HG03565 (cell line): ENCODE data around the gene IRGC.

ENCODE experiments used
- ATAC-seq: cut with Tn5 transposase; IDR thresholded peaks from one replicate; pipeline ENCODE4 v1.9.1; 2021; ENCODE audit warnings: mild to moderate bottlenecking, moderate library complexity; ENCODE audit not compliant: unreplicated experiment

Gene IRGC

DNA sequence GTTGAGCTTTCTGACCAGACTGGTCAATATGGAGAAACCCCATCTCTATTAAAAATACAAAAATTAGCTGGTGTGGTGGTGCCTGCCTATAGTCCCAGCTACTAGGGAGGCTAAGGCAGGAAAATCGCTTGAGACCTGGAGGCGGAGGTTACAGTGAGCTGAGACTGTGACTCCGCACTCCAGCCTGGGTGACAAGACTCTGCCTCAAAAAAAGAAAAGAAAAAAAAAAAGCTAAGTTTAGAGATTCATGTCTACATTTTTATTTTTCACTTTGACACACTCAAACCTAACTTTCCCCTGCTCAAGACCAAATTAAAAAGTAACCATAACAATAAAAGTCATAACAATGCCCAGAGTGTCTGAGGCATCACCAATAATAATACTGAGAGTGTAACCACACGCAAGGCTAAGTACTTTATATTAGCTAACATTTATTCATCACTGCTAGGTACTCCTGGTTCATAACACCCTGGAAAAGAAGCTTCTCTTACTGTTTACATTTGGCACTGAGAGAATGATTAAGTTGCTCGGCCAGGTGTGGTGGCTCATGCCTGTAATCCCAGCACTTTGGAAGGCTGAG lies 5.7 kb downstream of the IRGC start:
- ATAC-seq, result no peak

DNA sequence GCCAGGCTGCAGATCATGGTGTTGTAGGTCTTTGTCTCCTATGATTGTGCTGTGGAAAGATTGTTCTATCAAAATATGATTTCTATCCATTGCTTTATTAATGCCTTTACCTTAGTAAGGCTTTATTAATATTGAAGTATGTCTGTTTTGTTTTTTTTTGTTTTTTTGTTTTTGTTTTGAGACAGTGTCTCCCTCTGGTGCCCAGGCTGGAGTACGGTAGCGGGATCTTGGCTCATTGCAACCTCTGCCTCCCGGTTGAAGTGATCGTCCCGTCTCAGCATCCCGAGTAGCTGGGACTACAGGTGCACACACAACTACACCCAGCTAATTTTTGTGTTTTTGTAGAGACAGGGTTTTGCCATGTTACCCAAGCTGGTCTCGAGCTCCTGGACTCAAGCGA lies 7.7 kb downstream of the IRGC start:
- ATAC-seq, result no peak

DNA sequence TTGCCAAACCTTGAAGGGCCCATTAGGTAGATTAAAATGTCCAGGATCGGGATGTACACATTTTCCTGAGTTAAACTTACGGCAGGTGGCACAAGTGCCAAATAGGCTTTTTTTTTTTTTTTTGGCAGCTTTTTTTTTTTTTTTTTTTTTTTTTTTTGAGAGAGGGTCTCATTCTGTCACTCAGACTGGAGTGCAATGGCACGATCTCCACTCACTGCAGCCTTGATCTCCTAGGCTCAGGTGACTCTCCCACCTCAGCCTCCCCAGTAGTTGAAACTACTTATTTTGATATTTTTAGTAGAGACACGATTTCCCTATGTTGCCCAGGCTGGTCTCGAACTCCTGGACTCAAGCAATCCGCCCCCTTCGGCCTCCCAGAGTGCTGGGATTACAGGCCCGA lies 9.0 kb downstream of the IRGC start:
- ATAC-seq, result no peak

DNA sequence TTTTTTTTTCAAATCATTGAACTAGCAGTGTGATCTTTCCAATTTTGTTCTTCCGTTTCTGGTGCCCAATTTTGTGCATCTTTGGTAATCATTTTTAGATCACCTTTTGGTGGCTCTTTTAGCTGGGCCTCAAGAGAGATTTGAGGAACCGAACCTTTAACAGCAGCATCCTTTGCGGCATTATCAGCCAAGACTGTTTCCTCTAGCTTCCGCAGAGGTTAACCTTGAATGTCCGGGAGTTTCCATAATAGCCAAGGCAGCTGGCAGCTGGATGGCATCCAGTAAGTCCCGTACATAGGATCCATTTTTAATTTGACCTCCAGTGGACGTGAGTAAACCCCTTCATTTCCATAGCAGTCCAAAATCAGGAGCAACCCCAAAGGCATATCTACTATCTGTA lies 9.6 kb downstream of the IRGC start:
- no peak for ATAC-seq

DNA sequence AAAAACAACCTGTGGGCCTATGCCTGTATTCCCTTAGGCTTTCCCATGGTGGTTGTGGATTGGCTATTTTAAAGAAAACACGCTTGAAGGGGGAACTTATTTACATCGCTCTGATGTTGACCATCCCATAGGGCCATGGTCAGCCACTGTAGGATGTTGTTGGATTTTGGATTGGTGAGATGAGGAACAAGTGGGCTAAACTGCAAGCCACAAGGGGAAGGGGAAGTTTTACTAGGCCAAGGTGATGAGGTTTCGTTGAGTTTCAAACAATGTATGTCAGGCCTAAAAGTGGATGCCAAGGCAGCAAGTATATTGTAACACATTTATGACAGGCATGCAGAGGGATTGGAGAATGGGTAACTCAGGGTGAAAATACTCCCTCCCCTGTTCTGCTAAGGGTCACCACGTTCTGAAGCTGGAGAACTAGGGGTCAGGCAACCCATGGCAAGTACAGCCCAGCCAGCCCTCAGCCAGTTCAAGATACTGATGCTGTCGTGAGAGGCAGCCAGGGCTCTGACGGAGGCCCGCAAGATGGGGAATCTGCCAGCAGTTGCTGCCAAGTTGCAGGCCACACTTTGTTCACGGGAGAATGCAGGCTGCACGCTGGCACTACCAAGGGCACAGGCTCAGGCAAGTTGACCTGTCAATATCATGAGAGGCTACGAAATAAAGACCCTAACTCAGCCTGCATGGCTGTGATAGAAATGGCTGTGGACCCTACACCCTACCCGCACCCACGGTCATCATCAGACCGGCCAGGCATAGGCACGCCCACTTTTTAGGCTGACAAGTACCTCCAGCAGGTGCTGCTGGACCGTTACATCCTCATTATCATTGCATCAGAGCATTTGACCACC lies 11.1 kb downstream of the IRGC start:
- no peak for ATAC-seq

DNA sequence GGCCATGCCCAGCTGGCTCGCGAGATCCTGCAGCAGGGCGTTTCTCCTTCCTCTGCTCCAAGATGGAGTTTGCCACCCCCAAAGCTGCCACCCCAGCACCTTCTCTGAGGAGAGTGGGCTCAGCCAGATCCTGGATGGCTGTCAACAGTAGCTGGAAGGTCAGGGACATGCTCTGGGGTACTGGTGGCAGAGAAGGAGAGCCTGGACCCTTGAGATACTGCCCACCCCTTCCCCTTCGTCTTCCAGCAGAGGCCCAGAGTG lies 11.6 kb downstream of the IRGC start:
- ATAC-seq, result no peak

DNA sequence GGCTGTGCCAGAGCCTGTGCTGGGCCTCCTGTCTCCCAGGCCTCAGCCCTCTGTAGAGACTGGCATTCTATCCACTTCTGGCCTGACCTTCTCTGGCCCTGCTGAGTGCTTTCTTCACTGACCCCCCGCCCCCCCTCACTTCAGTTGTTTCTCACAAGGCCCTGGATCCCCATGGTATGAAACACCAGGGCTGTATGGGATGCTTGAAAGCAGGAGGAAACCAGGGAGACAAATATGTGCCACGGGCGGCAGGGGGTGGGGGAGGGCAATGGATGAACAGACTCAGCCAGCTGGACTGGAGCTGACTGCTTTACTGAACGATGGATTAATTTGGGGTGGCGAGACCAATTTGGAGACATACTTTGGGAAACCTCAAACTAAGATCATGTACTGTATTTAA lies 14.0 kb downstream of the IRGC start:
- no peak for ATAC-seq

DNA sequence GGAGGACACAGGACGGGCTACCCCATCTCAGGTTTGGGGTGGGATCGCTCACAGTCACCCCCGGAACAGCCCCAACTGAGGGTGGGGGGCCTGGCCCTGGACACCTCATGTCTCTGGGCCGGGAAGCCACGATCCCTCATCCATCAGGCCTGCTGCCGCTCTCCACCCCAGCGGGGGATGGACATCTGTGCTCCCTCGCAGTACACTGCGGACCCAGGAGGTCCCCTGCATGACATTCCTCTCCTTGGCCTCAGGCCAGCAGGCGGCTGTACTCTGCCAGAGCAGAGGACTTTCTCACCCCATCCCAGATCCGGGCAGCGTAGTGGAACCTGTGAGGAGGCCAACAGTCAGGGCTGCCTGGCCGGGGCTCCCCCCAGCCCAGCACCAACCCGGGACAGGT lies 15.5 kb downstream of the IRGC start:
- ATAC-seq, result no peak

DNA sequence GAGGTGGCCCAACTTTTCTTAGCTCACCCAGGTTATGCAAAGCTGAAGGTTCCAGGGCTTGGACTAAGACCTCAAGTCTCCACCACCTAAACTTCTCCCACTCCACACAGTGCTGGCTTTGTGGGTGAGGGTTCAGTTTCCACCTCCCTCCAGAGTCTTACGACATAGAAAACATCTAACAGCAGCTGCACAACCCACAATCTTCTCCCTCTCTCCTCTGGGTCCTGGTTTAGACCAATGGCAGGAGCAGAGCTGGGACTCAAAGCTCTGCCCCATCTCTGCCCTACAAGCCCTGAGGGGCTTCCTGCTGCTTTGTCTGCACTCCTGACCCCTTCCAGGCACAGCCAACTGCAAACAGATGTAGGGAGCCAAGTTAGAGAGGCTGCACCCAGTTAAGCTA lies 16.0 kb downstream of the IRGC start:
- no peak for ATAC-seq

DNA sequence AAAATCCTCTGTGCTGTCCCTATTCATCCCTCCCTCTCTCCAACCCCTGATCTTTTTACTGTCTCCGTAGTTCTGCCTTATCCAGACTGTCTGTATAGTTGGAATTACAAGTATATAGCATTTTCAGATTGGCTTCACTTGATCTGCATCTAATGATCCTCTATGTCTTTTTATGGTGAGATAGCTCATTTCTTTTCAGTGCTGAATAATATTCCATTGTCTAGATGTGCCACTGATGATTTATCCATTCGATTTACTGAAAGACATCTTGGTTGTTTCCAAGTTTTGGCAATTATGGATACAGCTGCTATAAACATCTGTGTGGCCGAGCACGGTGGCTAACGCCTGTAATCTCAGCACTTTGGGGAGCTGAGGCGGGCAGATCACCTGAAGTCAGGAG lies 19.1 kb downstream of the IRGC start:
- no peak for ATAC-seq

DNA sequence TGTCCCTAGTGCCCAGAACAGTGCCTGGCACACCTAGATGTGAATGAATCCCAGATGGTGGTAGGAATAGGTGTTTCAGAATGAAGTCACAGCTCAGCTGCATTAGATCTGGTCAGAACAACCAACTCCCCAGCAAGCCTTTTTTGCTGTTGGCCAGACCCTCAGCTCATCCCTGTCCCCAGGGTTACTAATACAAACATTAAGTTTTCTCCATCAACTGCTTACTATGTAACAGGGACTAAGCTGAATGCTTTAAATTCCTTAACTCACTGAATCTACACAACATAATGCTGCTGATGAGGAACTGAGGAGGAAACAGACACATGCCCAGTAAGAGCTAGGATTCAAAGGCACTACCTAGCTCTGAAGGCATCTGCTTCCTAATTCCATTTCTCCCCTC lies 20.1 kb downstream of the IRGC start:
- no peak for ATAC-seq

DNA sequence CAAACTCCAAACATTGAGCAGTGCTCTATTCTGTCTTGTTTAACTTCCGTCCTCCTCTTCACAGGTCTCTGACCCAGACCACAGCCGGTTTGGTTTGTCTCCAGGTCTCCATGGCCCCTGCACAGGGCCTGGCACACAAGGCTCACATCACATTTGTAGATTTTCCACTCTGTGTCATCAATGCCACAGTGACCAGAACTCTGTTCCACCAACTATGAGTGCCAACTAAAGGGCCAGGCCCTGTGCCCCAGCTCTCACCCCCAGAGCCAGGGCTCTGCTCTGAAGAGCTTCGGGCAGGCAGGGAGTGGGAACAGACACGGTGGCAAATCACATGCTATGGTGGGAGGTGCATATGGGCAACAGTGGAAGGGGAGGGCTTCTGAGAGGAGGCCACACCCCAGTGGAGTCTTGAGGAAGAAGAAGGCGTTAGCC lies 22.9 kb downstream of the IRGC start:
- no peak for ATAC-seq

DNA sequence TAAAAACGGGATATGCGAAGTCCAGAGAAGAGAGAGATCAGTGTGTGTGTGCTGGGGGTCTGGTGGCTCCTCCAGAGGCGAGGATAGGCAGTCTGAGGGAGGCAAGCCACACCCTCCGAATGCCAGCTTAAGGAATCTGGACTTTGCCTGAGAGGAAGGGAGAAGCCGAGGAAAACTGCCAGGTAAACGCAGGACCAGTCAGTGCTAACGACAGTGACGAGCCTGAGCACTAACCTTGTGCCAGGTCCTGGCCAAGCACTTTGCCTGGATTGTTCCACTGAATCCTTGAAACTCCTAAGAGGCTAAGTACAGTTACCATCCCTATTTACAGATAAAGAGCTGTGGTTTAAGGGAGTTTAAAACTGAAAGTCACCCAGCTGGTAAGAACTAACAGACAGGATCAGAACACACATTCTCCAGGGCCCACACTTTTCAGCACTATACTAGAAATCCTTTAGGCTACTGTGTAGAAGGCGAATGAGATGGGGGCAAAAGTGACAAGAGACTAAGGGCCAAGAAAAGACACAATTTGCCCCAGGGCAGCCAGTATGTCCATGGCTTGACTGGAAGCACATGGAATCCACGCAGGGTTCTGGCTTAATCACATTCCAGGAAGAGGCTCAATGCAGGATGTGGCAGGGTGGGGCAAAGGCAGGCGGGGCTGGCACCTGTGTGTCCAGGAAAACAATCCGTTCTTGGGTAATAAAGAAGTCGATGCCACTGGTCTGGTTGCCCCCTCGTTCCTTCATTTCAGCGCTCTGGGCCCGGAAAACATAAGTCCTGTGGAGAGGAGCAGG lies 23.8 kb downstream of the IRGC start:
- no peak for ATAC-seq

DNA sequence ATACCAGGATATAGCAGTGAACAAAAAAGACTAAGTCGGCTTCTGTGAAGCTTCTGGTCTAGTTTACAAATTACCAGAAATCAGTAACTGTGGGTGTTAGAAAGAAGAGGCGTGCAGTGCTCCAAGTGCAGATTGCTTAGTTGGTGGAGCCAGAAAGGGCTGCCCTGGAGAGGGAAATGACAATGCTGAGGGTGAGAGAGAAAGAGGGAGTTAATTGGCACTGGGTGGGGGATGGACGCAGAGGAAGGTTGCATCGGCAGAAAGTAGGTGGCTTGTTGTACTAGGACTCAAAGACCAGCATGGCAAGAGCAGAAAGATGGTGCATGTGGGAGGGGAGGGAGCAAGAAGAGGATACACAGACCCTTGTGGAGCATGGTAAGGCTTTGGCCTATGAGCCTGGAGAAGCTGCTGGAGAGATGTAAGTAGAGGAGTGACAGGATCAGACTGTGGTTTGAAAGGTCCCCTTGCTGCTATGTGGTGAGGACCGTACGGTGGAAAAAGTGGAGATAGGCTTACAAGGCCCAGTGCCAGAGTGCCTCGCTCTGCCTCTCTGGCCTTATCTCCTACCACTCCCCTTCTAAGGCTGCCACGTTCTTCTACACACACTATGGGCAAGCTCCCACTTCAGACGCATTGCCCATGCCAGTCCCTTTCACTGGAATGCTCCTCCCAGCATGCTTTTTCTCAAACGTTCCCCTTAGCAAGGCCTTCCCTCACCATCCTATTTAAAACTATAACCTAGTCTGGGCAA lies 25.4 kb downstream of the IRGC start:
- ATAC-seq, result no peak

DNA sequence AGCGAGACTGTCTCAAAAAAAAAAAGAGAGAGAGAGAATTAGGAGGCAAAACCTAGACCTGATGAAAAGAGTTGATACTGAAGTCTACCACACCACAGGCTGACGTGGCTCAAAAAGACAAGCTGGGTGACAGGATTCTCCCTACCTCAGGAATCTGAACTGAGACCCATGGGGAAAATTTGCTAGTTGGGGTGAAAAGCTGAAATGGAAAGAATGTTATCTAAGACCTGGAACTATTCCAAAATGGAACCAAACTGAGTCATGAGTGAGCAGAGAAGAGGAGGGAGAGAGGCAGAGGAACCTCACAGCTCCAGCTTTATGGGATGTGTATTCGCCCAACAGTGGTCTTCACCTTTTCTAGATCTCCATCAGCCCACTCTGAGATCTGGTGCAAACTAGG lies 27.2 kb downstream of the IRGC start:
- no peak for ATAC-seq

DNA sequence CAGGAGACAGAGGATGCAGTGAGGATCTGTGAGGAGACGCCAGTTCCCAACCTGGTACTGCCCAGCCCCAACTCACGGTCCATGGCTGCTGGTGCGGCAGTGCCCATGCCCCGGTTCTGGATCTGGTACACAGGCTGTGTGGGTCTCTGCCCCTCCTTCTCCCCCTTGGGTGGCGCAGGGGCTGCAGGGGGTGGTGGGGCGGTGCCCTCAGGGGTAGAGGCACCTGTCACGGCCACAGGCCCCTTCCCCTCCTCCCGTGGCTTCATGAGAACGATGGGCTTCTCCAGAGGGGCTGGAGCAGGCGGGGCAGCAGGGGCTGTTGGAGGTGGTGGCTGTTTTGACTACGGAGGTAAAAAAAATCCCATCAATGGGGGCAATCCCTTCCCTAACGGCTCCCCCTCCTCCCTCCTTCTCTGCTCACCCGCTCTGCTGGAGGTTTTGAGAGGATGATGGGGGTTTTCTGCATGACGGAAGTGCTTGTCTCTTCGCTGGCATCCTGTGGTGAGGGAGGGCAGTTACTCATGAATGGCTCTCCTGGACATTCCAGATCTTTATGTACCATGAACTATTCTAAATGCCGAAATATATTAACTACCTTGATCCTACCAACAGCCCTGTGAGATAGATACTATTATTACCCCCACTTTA lies 31.8 kb downstream of the IRGC start:
- no peak for ATAC-seq

DNA sequence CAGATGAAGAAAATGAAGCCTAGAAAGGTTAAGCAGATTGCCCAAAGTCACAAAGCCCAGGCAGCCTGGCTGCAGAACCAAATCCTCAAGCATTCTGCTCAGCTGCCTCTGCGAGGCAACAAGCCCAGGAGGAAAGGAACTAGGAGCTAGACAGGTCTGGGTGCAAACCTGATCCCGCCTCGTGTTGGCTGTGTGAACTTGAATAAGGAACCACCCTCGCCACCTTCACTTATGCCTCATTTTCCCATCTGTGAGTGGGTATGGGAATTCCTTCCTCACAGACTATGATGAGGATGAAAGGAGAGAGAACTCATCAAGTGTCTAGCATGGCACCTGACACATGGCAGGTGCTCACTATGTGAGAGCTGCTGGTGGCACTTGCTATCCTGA lies 32.3 kb downstream of the IRGC start:
- ATAC-seq, result no peak

DNA sequence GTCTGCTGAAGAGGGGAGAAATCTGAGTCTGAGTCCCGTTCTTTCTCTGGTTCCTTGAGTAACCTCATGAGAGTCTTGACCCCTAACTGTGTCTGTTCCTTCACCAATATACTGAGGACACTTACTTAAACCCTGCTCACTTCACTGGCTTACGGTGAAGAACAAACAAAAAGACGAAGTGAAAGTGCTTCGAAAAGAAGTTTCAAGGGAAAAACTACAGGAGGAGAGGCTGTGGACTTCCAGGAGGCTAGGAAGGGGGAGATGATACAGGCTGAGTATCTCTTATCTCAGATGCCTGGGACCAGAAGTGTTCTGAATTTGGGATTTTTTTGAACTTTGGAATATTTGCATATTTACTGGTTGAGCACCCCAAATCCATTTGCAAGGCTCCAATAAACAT lies 32.8 kb downstream of the IRGC start:
- ATAC-seq, result no peak

DNA sequence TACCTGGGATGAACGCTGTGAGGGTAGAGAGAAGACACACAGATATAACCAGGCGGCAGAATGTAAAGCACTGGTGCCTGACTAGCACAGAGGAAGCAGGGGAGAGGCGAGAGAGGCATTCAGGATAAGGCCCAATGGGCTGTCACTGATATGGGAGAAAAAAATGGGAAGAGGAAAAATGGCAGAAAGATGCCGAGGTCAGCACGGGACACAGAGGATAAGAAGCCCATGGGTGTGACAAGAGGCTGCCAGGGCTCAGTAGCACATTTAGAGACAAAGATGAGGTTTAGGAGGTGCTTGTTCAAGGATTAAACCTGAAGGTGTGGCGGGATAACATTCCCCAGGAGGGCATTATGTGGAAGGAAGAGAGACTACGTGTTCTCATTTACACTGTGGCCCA lies 33.3 kb downstream of the IRGC start:
- no peak for ATAC-seq

DNA sequence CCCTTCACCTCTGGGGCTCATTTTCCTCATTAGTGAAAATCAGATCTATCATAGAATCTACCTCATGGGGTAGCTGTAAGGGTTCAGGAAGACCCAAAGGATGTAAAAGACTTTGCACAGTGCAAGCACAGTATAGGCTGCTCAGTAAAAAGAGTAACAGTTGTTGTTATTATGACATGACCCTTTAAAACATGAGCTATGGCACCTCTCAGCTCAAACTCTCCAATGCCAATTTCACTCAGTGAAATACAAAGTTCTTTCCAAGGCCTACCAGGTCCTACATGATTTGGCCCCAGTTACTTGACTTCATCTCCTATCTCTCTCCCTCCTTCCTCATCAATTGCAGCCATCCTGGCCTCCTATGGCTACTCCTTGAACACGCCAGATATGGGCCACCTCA lies 34.0 kb downstream of the IRGC start:
- ATAC-seq, result no peak
